Astrocyte of the cerebellum (primary cell): ENCODE results near the gene TCTN1.
A peak's percentile ranks its signal among the peaks of the same experiment; 100 is the strongest.
"Not testable (repeated sequence)": the region's sequence is repeated elsewhere in the genome, so short reads cannot be mapped to it uniquely, and the experiment has no call there.

Experiments
- DNase-seq: peaks from one replicate; pipeline ENCODE4 v3.0.0-alpha.2; 2011; ENCODE audit warnings: low read depth
- H3K4me3 ChIP-seq: 2 replicates; pipeline ENCODE4 v1.5.1; 2011; ENCODE audit warnings: mild to moderate bottlenecking, low read depth, low read length, moderate library complexity
- CTCF ChIP-seq: IDR thresholded peaks from 2 replicates; pipeline ENCODE4 v1.5.1; 2012; ENCODE audit warnings: low read length, low read depth, moderate library complexity, mild to moderate bottlenecking; ENCODE audit errors: missing control alignments
- in situ Hi-C: cut with HindIII; loops from 2 replicates; pipeline ENCODE4 v1.10.0; 2017; ENCODE audit warnings: low sequenced_read_pairs

The TCTN1 gene

GRCh38 chr12:110638796-110639195 lies 24.9 kb downstream of the TCTN1 start:
- in situ Hi-C loops, result no loop called here
- TF ChIP-seq CTCF, result no peak
- H3K4me3 ChIP-seq, result no peak overlapping the region
- no peak for DNase-seq

DNA sequence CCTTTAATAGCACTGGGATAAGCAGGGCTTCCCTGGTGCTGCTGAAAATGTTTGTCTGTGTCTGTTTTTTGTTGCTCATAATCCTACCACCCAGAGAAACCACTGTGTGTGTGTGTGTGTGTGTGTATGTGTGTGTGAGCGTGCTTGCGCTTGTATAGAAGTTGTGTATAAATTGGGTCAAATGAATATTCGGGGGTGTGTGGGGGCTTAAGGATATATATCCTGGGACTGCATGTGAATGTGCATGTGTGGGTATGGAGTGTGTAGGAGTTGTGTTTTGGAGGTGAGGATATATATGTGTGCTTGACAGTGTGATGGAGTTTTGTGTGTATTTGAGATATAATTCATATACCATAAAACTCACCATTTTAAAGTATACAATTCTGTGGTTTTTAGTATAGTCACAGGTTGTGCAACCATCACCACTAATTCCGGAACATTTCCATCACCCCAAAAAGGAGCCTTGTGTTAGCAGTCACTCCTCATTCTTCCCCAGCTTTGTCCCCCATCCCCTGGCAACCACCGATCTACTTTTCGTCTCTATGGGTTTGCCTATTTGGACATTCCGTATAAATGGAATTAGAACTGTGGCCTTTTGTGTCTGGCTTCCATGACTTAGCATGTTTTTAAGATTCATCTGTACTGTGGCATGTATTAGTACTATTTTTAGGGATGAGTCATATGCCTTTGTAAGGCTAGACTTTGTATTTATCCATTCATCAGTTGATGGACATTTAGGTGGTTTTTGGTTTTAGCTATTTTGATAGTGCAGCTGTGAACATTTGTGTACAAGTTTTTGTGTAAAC lies 25.6 kb downstream of the TCTN1 start:
- H3K4me3 ChIP-seq, result no peak overlapping the region
- DNase-seq, result peak; percentile 34
- in situ Hi-C loops, result no loop called here
- no peak for TF ChIP-seq CTCF

- no peak for DNase-seq
- H3K4me3 ChIP-seq, result no peak overlapping the region
- TF ChIP-seq CTCF, result no peak
- in situ Hi-C loops, result no loop called here
Observed at GRCh38 chr12:110640275-110641025, 26.5 kb downstream of the TCTN1 start.

GRCh38 chr12:110641521-110641920 lies 27.6 kb downstream of the TCTN1 start:
- no peak for DNase-seq
- TF ChIP-seq CTCF, result no peak
- no peak overlapping the region for H3K4me3 ChIP-seq
- in situ Hi-C loops, result no loop called here

DNA sequence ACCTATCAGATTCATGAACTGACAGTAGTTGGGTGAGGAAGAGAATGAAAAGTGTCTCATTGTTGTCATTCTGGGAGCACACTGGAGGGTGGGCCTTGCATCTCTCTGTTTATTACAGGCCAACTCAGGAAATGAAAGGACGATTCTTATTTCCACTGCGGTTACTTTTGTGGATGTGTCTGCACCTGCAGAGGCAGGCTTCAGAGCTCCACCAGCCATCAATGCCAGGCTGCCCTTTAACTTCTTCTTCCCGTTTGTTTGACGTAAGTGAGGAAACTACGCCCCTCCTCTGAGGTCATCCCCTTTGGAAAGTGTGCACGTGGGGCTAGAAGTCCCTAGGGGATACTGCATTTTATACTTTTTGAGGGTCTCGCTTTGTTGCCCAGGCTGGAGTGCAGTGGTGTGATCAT lies 33.7 kb downstream of the TCTN1 start:
- no peak for DNase-seq
- H3K4me3 ChIP-seq, result no peak overlapping the region
- no peak for TF ChIP-seq CTCF
- in situ Hi-C loops, result no loop called here

GRCh38 chr12:110649341-110649847 lies 35.5 kb downstream of the TCTN1 start:
- no peak overlapping the region for H3K4me3 ChIP-seq
- DNase-seq, result no peak
- in situ Hi-C loops, result no loop called here
- TF ChIP-seq CTCF, result no peak

DNA sequence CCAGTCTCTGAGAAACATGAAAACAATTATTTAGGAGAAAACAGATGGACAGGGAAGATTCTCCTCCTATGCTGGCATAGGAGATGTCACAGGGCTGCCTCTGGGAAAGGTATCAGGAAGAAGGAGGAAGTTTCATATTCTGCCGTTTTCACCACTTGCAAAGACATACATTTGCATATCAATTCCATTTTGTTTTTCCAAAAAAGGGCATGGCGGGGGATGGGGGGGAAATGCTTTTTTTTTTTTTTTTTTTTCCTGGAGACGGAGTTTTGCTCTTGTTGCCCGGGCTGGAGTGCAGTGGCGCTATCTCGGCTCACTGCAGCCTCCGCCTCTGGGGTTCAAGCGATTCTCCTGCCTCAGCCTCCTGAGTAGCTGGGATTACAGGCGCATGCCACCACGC lies 40.3 kb downstream of the TCTN1 start:
- DNase-seq, H3K4me3 ChIP-seq, in situ Hi-C loops: not testable (repeated sequence)
